ENCODE results near the gene FCHO2.

DNA sequence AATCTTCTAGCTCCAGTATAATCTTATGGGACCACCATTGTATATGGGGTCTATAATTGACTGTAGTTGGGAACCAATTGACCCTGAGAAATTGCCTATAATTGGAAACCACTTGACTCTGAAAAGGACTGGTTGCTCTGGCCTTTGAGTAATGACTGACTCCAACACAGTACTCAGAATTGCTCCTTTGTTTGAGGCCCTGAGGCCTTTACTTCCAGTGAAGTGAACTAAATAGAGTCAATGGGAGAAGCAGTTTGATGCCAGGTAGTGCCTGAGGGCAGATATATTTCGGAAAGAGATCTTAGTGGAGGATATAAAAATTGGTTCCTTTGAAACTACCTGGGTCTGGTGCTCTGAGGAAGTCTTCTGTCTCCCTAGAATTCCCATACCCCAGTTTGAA lies 148.5 kb downstream of the FCHO2 start:
- TF ChIP-seq, protein P1, sequence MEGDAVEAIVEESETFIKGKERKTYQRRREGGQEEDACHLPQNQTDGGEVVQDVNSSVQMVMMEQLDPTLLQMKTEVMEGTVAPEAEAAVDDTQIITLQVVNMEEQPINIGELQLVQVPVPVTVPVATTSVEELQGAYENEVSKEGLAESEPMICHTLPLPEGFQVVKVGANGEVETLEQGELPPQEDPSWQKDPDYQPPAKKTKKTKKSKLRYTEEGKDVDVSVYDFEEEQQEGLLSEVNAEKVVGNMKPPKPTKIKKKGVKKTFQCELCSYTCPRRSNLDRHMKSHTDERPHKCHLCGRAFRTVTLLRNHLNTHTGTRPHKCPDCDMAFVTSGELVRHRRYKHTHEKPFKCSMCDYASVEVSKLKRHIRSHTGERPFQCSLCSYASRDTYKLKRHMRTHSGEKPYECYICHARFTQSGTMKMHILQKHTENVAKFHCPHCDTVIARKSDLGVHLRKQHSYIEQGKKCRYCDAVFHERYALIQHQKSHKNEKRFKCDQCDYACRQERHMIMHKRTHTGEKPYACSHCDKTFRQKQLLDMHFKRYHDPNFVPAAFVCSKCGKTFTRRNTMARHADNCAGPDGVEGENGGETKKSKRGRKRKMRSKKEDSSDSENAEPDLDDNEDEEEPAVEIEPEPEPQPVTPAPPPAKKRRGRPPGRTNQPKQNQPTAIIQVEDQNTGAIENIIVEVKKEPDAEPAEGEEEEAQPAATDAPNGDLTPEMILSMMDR (IDR thresholded peaks at IDR 0.05) = no peak
- no peak for TF ChIP-seq POLR2A (IDR thresholded peaks at IDR 0.05)

All from thyroid gland (tissue), 4 donors.